NCI-H1436 treated with DMSO at 0.1 percent for 48 hours (cell line): ENCODE measurements around the gene OPN1SW.

Source experiments
- DNase-seq: peaks from one replicate; lab custom pipeline; 2025; lab: John Stamatoyannopoulos, UW

OPN1SW gene

DNA sequence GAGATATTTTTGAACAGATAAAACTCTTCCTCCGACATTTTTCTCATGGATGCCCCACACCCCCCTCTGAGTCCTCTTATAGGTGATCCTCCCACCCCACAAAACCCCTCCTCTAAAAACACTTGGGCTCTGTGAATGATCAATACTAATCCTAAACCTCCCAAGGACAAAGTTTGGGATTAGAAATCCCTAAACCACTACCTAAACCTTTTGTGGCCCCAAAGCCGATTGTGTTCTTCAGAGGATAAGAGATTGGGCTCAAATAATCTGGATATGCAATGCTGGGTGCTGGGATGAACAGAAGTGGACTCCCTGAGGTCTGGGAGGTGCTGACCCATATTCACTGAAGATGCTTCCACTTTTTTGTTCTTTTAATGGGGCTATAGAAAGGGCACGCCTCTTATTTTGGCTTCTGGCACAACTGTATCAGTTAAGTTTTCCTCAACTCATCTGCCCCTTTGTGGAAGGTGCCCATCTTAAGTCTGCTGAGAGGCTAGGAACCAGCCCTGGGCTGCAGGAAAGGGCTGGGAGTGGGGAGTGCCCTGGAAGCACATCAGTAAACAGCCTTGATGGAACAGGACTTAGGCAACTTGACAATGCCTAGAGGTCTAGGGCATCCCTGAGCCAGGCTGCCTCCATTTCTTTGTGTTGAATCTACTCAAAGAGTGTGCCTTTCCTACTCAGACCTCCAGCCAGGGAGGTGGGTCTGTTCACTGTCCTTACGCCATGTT, at the start of gene OPN1SW:
Gene OPN1SW, minus strand, starts transcription at position 51 of the 731 bp plus-strand sequence. Its CDS starts 13 bp downstream, at position 38.
- no peak for DNase-seq

- DNase-seq, result no peak
Observed at GRCh38 chr7:128821724-128822123, 46.1 kb upstream of the OPN1SW start.

GRCh38 chr7:128818694-128819093, 43.1 kb upstream of the OPN1SW start:
- DNase-seq, result no peak

- no peak for DNase-seq
Observed at GRCh38 chr7:128815289-128815942, 39.8 kb upstream of the OPN1SW start.

GRCh38 chr7:128814499-128814898, 38.9 kb upstream of the OPN1SW start:
- no peak for DNase-seq

DNA sequence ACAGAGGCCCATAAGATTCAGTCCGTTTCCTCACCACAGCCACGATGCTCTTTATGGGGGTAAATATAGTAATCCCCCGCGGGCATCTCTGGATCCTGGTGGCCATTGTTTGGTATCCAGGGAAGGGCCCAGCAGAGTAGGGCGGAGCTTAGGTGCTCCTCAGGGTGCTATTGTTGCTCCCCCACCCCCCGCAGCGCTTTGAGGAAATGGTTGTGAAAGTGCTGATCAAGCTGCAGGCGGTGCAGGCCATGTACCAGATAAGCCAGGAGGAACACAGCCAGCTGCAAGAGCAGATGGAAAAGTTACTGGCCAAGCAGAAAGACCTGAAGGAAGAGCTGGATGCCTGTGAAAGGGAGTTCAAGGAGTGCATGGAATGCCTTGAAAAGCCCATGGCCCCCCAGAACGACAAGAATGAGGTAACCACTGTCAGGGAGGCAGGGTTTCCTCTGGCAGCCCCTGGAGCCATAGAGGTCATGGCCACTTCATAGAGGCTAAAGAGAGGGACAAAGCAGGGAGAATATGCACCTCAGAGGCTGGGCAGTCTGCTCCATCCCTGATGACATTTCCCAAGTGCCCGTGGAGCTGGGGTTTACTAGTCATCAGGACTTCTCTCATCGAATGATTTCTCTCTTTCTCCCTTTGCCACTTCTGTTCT, 37.0 kb upstream of the OPN1SW start:
- DNase-seq, result no peak

- DNase-seq, result no peak
Observed at GRCh38 chr7:128811631-128812430, 36.2 kb upstream of the OPN1SW start.

GRCh38 chr7:128810997-128811396, 35.4 kb upstream of the OPN1SW start:
- no peak for DNase-seq

GRCh38 chr7:128810473-128810872, 34.9 kb upstream of the OPN1SW start:
- no peak for DNase-seq

DNA sequence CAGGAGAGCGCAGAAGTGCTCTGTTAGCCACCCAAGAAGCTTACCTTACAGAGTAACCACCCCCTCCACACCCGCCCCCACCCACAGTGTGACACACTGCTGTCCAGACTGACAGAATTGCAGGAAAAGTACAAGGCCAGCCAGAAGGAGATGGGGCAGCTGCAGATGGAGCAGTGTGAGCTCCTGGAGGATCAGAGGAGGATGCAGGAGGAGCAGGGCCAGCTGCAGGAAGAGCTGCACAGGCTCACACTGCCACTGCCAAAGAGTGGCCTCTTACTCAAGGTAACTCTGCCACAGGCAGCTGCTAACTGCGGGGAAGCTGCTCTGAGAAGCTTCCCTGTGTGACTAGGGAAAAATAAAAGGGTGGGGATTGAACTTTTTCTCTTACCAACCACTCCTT, 33.8 kb upstream of the OPN1SW start:
- DNase-seq, result no peak

GRCh38 chr7:128807191-128807590, 31.6 kb upstream of the OPN1SW start:
- no peak for DNase-seq

- no peak for DNase-seq
Observed at GRCh38 chr7:128805225-128805624, 29.6 kb upstream of the OPN1SW start.

DNA sequence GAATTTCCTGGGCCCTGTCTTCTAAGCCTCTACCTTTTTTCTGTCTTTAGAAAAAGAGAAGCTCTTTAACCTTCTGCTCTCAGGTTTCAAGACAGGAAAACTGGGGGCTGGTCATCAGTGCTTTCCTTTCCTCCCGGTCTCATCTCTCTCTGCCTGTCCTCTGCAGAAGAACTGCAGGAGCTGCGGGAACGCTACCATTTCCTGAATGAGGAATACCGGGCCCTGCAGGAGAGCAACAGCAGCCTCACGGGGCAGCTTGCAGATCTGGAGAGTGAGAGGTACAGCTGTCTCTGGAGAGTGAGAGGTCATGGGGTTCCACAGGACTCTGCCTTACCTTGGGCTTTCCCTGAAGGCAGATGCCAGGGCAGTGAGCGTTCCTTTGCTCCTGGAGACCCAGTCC, 28.9 kb upstream of the OPN1SW start:
- DNase-seq, result no peak

- DNase-seq, result no peak
Observed at GRCh38 chr7:128801667-128802418, 26.2 kb upstream of the OPN1SW start.

- DNase-seq, result no peak
Observed at GRCh38 chr7:128801003-128801402, 25.4 kb upstream of the OPN1SW start.

DNA sequence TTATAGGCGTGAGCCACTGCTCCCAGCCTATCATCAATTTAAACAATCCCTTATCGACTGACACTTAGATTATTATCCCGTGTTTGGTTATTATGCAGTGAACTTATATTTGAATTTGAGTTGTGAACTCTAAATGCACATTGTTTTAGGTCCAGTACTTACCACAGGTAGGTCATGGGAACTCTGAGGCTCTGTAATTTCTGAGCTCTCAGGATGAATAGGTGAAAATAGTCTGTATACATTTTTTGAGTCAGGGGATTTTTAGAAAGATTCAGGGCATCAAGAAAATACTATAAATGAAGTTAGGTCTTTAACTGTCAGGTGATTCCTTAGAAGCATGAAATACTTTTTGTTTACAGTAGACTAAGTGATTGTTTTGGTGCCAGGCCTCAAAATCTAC, 25.0 kb upstream of the OPN1SW start:
- DNase-seq, result no peak

DNA sequence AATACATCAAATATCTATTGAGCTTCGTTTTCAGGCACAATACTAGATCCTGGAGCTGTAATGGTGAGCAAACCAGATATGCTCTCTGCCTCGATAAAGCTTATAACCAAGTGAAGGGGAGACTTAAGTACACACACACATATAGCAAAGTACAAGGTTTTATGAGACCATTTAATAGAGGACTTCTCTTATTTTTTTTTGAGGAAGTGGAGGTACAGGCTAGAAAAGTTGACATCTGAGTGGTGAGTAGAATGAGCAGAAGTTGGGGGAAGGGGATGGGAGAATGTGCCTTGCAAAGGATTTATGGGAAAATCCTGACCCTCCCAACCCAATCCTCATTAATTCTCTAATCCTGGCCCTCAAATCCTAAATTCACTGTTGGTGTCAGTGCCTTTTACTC, 23.9 kb upstream of the OPN1SW start:
- no peak for DNase-seq

DNA sequence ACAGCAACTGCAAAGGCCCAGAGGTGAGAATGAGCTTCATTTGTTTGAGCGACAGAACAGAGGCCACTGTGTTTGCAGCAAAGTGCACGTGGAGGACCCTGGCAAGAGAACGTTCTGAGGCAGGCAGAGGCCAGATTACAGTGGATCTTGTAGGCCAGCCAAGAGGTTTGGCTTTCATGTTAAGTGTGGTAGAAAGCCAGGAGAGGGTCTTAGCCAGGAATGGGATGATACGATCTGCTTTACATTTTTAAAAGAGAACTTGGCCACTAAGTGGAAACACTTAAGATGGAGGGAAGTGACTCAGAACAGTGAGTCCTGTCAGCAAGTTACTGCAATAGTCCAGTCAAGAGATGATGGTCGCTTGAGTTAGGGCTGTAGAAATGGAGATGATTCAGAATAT, 20.7 kb upstream of the OPN1SW start:
- DNase-seq, result no peak

GRCh38 chr7:128795129-128795528, 19.5 kb upstream of the OPN1SW start:
- DNase-seq, result no peak

DNA sequence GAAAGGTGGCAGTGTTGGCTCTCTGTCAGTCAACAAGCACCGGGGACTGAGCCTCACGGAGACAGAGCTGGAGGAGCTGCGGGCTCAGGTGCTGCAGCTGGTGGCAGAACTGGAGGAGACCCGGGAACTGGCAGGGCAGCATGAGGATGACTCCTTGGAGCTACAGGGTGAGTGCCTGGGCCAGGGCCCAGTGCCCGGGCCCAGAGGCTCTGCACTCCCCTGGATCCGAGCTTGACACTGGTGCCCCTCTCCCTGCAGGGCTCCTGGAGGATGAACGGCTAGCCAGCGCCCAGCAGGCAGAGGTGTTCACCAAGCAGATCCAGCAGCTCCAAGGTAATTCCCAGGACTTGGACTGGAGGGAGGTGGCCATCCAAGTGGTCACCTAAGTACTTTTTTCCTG, 18.8 kb upstream of the OPN1SW start:
- DNase-seq, result no peak

- no peak for DNase-seq
Observed at GRCh38 chr7:128794020-128794419, 18.4 kb upstream of the OPN1SW start.

DNA sequence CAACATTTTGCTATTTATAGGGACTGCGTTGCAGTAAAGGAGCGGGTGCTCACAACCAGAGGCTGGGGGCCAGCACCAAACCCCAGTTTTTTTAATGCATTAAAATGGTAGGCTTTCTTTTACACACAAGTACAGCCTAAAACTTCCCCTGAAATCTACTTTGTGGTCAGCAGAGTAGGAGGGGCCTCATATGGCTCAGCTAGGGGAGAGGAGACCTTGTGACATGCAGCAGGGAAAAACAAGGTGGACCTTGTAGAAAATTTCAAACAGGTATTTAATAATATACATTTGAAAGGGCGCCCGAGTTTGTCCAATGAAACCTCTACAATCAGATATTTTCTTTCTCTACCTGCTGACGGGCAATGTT, 17.6 kb upstream of the OPN1SW start:
- DNase-seq, result no peak
